Keratinocyte (primary cell): ENCODE results near the gene ASB9. TPM values are rescaled to one million over a fixed set of nuclear protein-coding genes. Genes with fewer than 3 reads are reported as not detected.

Experiments used
- DNase-seq: peaks from one replicate; pipeline ENCODE4 v3.0.0-alpha.2; 2011; ENCODE audit warnings: low read depth, missing footprints, low spot score
- FAIRE-seq: peaks from 2 replicates; lab custom pipeline; 2011; peaks lifted over from hg19 to GRCh38; lab: Jason Lieb, UNC
- H2AFZ ChIP-seq: 2 replicates; pipeline ENCODE4 v1.6.0; 2012; ENCODE audit warnings: low read length, control low read depth, inconsistent platforms; ENCODE audit not compliant: control insufficient read depth
- H3K27ac ChIP-seq: 2 replicates; pipeline ENCODE4 v1.5.1; 2011; ENCODE audit warnings: low read length; ENCODE audit not compliant: control insufficient read depth, insufficient read depth
- H3K27me3 ChIP-seq: 3 replicates; pipeline ENCODE4 v1.6.0; 2011; ENCODE audit warnings: low read length; ENCODE audit not compliant: control insufficient read depth, insufficient read depth; ENCODE audit errors: extremely low read depth
- H3K36me3 ChIP-seq, 2 experiments: 2 replicates in 1 of 2; 3 replicates in 1 of 2; pipeline ENCODE4 v1.5.1; 2011; ENCODE audit warnings: low read length in 2 of 2, mild to moderate bottlenecking in 1 of 2; ENCODE audit not compliant: control insufficient read depth in 2 of 2, insufficient read depth in 2 of 2; ENCODE audit errors: extremely low read depth in 1 of 2
- H3K4me1 ChIP-seq: 3 replicates; pipeline ENCODE4 v1.5.1; 2011; ENCODE audit warnings: low read length; ENCODE audit not compliant: control insufficient read depth, insufficient read depth; ENCODE audit errors: extremely low read depth
- H3K4me2 ChIP-seq: 3 replicates; pipeline ENCODE4 v1.6.0; 2011; ENCODE audit warnings: low read depth, low read length; ENCODE audit not compliant: control insufficient read depth, insufficient read depth; ENCODE audit errors: extremely low read depth
- H3K4me3 ChIP-seq, 3 experiments: fragments of 200-600 bp in 1 of 3; sonication (generic) in 1 of 3; 2 replicates in 2 of 3; 3 replicates in 1 of 3; pipeline ENCODE4 v1.5.1; 2011 to 2016; ENCODE audit warnings: low read length in 3 of 3, mild to moderate bottlenecking in 3 of 3, control low read depth in 2 of 3, inconsistent platforms in 1 of 3, low read depth in 1 of 3, mixed read lengths in 1 of 3, mixed run types in 1 of 3, moderate library complexity in 1 of 3; ENCODE audit not compliant: control insufficient read depth in 2 of 3, insufficient read depth in 2 of 3; ENCODE audit errors: extremely low read depth in 1 of 3
- H3K79me2 ChIP-seq: 2 replicates; pipeline ENCODE4 v1.6.0; 2012; ENCODE audit warnings: low read length; ENCODE audit not compliant: control insufficient read depth, insufficient read depth
- H3K9ac ChIP-seq: 3 replicates; pipeline ENCODE4 v1.6.0; 2011; ENCODE audit warnings: low read length; ENCODE audit not compliant: control insufficient read depth, insufficient read depth; ENCODE audit errors: extremely low read depth
- H3K9me1 ChIP-seq: 3 replicates; pipeline ENCODE4 v1.6.0; 2011; ENCODE audit warnings: low read length; ENCODE audit not compliant: control insufficient read depth, insufficient read depth; ENCODE audit errors: extremely low read depth
- H3K9me3 ChIP-seq: 2 replicates; pipeline ENCODE4 v1.5.1; 2012; ENCODE audit warnings: low read depth, low read length; ENCODE audit not compliant: control insufficient read depth
- H4K20me1 ChIP-seq: 3 replicates; pipeline ENCODE4 v1.6.0; 2011; ENCODE audit warnings: low read length; ENCODE audit not compliant: control insufficient read depth, insufficient read depth; ENCODE audit errors: extremely low read depth
- CTCF ChIP-seq, 3 experiments: IDR thresholded peaks in 1 of 3; conservative IDR thresholded peaks in 1 of 3; optimal IDR thresholded peaks in 1 of 3; 2 replicates in 2 of 3; 3 replicates in 1 of 3; pipeline versions ENCODE3 to v1.5.1; 2011; ENCODE audit warnings: low read length in 3 of 3, mild to moderate bottlenecking in 3 of 3, moderate library complexity in 2 of 3, control low read depth in 1 of 3, inconsistent platforms in 1 of 3; ENCODE audit not compliant: insufficient read depth in 2 of 3; ENCODE audit errors: extremely low read depth in 1 of 3
- EZH2 ChIP-seq: IDR thresholded peaks from one replicate; pipeline ENCODE4 v1.6.1; 2012; ENCODE audit warnings: inconsistent platforms, mild to moderate bottlenecking, low read length, moderate library complexity
- dilution Hi-C: fragments of 300-500 bp; cut with MboI; formaldehyde crosslinking; loops from one replicate; pipeline ENCODE4 v1.7.0; 2020; ENCODE audit warnings: low sequenced_read_pairs; ENCODE audit not compliant: extremely low pct_ligation_motif_present
- polyA plus RNA-seq, 5 experiments: library from polyadenylated mRNA; depleted of rRNA in 3 of 5; stranded (reverse) in 3 of 5; stranded (forward) in 1 of 5; unstranded in 1 of 5; fragments of >200 nt; gene quantifications; 1 replicate in 1 of 5; 2 replicates in 3 of 5; 3 replicates in 1 of 5; pipeline versions ENCODE4 v1.2.1 to v1.2.3, GENCODE V29; 2011 to 2012; ENCODE audit warnings: missing spikeins in 2 of 5, low read depth in 1 of 5, low replicate concordance in 1 of 5

ASB9 gene
- polyA plus RNA-seq, 1 donor (not counting 4 experiments of a cell fraction or from before 2014, with no cell fraction given), result 0.66 TPM

- Histone ChIP-seq H3K9me3 (no peaks in the 10 kb centered on the region), H3K9me1 (no peaks in the 10 kb centered on the region), H3K27ac (no peak within 1 kb of the TSS), H3K4me1 (no peaks in the 10 kb centered on the region), H3K9ac (no peak within 1 kb of the TSS), H3K4me3 (no peak within 1 kb of the TSS), H4K20me1 (no peaks in the 10 kb centered on the region), H2AFZ (no peak within 1 kb of the TSS), H3K79me2 (no peaks in the 10 kb centered on the region), H3K4me2 (no peak within 1 kb of the TSS), H3K27me3 (no peaks in the 10 kb centered on the region), H3K36me3 (no peaks in the 10 kb centered on the region)
- FAIRE-seq (no peak), DNase-seq (no peak)
- dilution Hi-C loops, result no loop called here
- no peak for TF ChIP-seq CTCF (optimal IDR thresholded peaks at IDR 0.05 in 1 of 3, IDR thresholded peaks at IDR 0.05 in 1 of 3, conservative IDR thresholded peaks at IDR 0.05 in 1 of 3; ENCODE audit: extremely low read depth in 1 of 3, insufficient read depth in 2 of 3, low read length in 3 of 3)
- TF ChIP-seq EZH2, result no peak
Observed at GRCh38 chrX:15315509-15315908, 45.6 kb upstream of the ASB9 start, which contains the start of gene ASB11. TSS of gene ASB11 (minus strand) at chrX:15315640. CDS start at chrX:15315605, 35 bp downstream.

GRCh38 chrX:15314472-15314871 is 44.6 kb upstream of the ASB9 start:
- no peaks in the 10 kb centered on the region for H3K9me3 ChIP-seq
- H4K20me1 ChIP-seq, result no peaks in the 10 kb centered on the region
- H3K4me3 ChIP-seq, result no peak overlapping the region
- no peak overlapping the region for H3K27ac ChIP-seq
- H2AFZ ChIP-seq, result no peak overlapping the region
- H3K4me2 ChIP-seq, result no peak overlapping the region
- H3K36me3 ChIP-seq, result no peaks in the 10 kb centered on the region
- H3K4me1 ChIP-seq, result no peaks in the 10 kb centered on the region
- no peaks in the 10 kb centered on the region for H3K9me1 ChIP-seq
- dilution Hi-C loops, result no loop called here
- no peak overlapping the region for H3K9ac ChIP-seq
- FAIRE-seq, result no peak
- DNase-seq, result no peak
- H3K27me3 ChIP-seq, result no peaks in the 10 kb centered on the region
- no peak for TF ChIP-seq CTCF (optimal IDR thresholded peaks at IDR 0.05 in 1 of 3, IDR thresholded peaks at IDR 0.05 in 1 of 3, conservative IDR thresholded peaks at IDR 0.05 in 1 of 3; ENCODE audit: extremely low read depth in 1 of 3, insufficient read depth in 2 of 3, low read length in 3 of 3)
- TF ChIP-seq EZH2, result no peak
- no peaks in the 10 kb centered on the region for H3K79me2 ChIP-seq
